ENCODE results near the gene MSI1.

The MSI1 gene

GRCh38 chr12:120412421-120412820 is 43.5 kb upstream of the MSI1 start:
- H4K20me1 ChIP-seq (ENCODE audit: insufficient read depth, low read length), result no peaks in the 10 kb centered on the region
- no peak overlapping the region for H3K27ac ChIP-seq (ENCODE audit: low read length)
- H3K4me2 ChIP-seq (ENCODE audit: low read length), result no peak overlapping the region
- H3K9me3 ChIP-seq (ENCODE audit: insufficient read depth, low read length), result no peaks in the 10 kb centered on the region
- H3K9ac ChIP-seq (ENCODE audit: low read length), result no peak overlapping the region
- H3K79me2 ChIP-seq (ENCODE audit: low read length), result no peaks in the 10 kb centered on the region
- no peak overlapping the region for H3K4me3 ChIP-seq (ENCODE audit: low read length)
- H3K4me1 ChIP-seq (ENCODE audit: low read length), result no peaks in the 10 kb centered on the region
- no peaks in the 10 kb centered on the region for H3K27me3 ChIP-seq (ENCODE audit: low read depth, low read length)
- TF ChIP-seq EZH2phosphoT487 (IDR thresholded peaks at IDR 0.05; ENCODE audit: low read depth), result no peak
- no peak for TF ChIP-seq CTCF (IDR thresholded peaks at IDR 0.05; ENCODE audit: low read depth, low read length)
- no peak overlapping the region for H2AFZ ChIP-seq (ENCODE audit: low read depth, low read length)
- H3K36me3 ChIP-seq (replicated peaks; ENCODE audit: low read depth, low read length), result no peaks in the 10 kb centered on the region

DNA sequence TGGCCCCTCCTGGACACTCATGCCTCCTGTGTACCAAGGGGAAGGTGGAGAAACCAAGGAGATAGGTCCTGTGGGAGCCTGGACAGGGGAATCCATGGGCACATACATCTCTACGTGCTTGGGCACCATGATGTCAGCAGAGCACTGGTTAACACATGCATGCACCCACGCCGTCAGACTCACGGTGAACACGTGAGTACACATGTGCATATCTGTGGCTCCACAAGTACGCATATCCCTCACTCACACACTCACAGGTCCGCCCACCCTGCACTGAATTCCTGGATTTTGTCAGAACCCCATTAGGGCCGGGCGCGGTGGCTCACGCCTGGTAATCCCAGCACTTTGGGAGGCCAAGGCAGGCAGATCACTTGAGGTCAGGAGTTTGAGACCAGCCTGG is 39.8 kb upstream of the MSI1 start:
- no peak overlapping the region for H3K27ac ChIP-seq (ENCODE audit: low read length)
- H3K9me3 ChIP-seq (ENCODE audit: insufficient read depth, low read length), result no peaks in the 10 kb centered on the region
- H3K79me2 ChIP-seq (ENCODE audit: low read length), result no peaks in the 10 kb centered on the region
- no peak overlapping the region for H3K9ac ChIP-seq (ENCODE audit: low read length)
- no peaks in the 10 kb centered on the region for H3K27me3 ChIP-seq (ENCODE audit: low read depth, low read length)
- H3K4me2 ChIP-seq (ENCODE audit: low read length), result no peak overlapping the region
- no peak overlapping the region for H2AFZ ChIP-seq (ENCODE audit: low read depth, low read length)
- H3K4me3 ChIP-seq (ENCODE audit: low read length), result no peak overlapping the region
- H3K4me1 ChIP-seq (ENCODE audit: low read length), result no peaks in the 10 kb centered on the region
- H3K36me3 ChIP-seq (replicated peaks; ENCODE audit: low read depth, low read length), result no peaks in the 10 kb centered on the region
- H4K20me1 ChIP-seq (ENCODE audit: insufficient read depth, low read length), result no peaks in the 10 kb centered on the region
- TF ChIP-seq EZH2phosphoT487 (IDR thresholded peaks at IDR 0.05; ENCODE audit: low read depth) (no peak), CTCF (IDR thresholded peaks at IDR 0.05; ENCODE audit: low read depth, low read length) (no peak)

GRCh38 chr12:120406553-120406952 is 37.6 kb upstream of the MSI1 start:
- Histone ChIP-seq H3K79me2 (ENCODE audit: low read length) (no peaks in the 10 kb centered on the region), H3K36me3 (replicated peaks; ENCODE audit: low read depth, low read length) (no peaks in the 10 kb centered on the region), H2AFZ (ENCODE audit: low read depth, low read length) (no peak overlapping the region), H4K20me1 (ENCODE audit: insufficient read depth, low read length) (no peaks in the 10 kb centered on the region), H3K9ac (ENCODE audit: low read length) (no peak overlapping the region), H3K27me3 (ENCODE audit: low read depth, low read length) (no peaks in the 10 kb centered on the region), H3K4me1 (ENCODE audit: low read length) (peaks cover 6% of the 10 kb centered on the region; the same call in 1 of the 2 replicates), H3K27ac (ENCODE audit: low read length) (no peak overlapping the region), H3K9me3 (ENCODE audit: insufficient read depth, low read length) (no peaks in the 10 kb centered on the region), H3K4me3 (ENCODE audit: low read length) (no peak overlapping the region), H3K4me2 (ENCODE audit: low read length) (no peak overlapping the region)
- TF ChIP-seq CTCF (IDR thresholded peaks at IDR 0.05; ENCODE audit: low read depth, low read length) (no peak), EZH2phosphoT487 (IDR thresholded peaks at IDR 0.05; ENCODE audit: low read depth) (no peak)

DNA sequence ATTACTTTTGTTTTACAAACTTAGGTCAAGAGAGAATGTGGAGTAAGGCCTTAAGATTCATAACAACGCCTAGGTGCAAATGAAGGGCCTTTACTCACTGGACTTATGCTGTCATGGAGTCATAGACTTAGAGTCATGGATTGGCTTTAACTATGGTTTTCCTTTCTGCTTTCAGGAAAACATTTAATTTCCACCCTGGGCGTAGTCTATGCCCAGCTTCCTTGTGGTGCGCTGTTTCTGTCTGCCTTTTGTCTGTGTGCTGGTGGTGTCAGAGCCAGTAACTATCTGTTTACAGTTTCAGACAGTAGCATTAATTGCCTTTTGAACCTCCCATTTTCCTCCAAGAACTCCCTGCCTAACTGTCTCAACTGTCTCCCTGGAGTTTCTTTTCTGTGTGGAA is 37.1 kb upstream of the MSI1 start:
- Histone ChIP-seq H2AFZ (ENCODE audit: low read depth, low read length) (no peak overlapping the region), H3K36me3 (replicated peaks; ENCODE audit: low read depth, low read length) (no peaks in the 10 kb centered on the region), H3K79me2 (ENCODE audit: low read length) (no peaks in the 10 kb centered on the region), H3K4me2 (ENCODE audit: low read length) (no peak overlapping the region), H3K27ac (ENCODE audit: low read length) (no peak overlapping the region), H4K20me1 (ENCODE audit: insufficient read depth, low read length) (no peaks in the 10 kb centered on the region), H3K9ac (ENCODE audit: low read length) (no peak overlapping the region), H3K4me3 (ENCODE audit: low read length) (no peak overlapping the region), H3K9me3 (ENCODE audit: insufficient read depth, low read length) (no peaks in the 10 kb centered on the region), H3K4me1 (ENCODE audit: low read length) (peaks cover 6% of the 10 kb centered on the region; the same call in 1 of the 2 replicates), H3K27me3 (ENCODE audit: low read depth, low read length) (no peaks in the 10 kb centered on the region)
- TF ChIP-seq EZH2phosphoT487 (IDR thresholded peaks at IDR 0.05; ENCODE audit: low read depth) (no peak), CTCF (IDR thresholded peaks at IDR 0.05; ENCODE audit: low read depth, low read length) (no peak)
